GM19238 (cell line): ENCODE results near the gene KRTAP12-1.

Source experiments
- DNase-seq: peaks from one replicate; pipeline ENCODE4 v3.0.0; 2011; ENCODE audit warnings: low spot score; ENCODE audit not compliant: insufficient read length

KRTAP12-1 gene

GRCh38 chr21:44711327-44712202, 29.6 kb upstream of the KRTAP12-1 start, which contains the start of gene TSPEAR:
Gene TSPEAR, minus strand, starts transcription at chr21:44711572. Its CDS starts 58 bp downstream, at chr21:44711514.
- no peak for DNase-seq

- DNase-seq, result no peak
Measured at GRCh38 chr21:44710756-44711326, 28.9 kb upstream of the KRTAP12-1 start.

- no peak for DNase-seq
Measured at GRCh38 chr21:44710294-44710665, 28.3 kb upstream of the KRTAP12-1 start.

- DNase-seq, result no peak
Measured at GRCh38 chr21:44709426-44710293, 27.7 kb upstream of the KRTAP12-1 start.

DNA sequence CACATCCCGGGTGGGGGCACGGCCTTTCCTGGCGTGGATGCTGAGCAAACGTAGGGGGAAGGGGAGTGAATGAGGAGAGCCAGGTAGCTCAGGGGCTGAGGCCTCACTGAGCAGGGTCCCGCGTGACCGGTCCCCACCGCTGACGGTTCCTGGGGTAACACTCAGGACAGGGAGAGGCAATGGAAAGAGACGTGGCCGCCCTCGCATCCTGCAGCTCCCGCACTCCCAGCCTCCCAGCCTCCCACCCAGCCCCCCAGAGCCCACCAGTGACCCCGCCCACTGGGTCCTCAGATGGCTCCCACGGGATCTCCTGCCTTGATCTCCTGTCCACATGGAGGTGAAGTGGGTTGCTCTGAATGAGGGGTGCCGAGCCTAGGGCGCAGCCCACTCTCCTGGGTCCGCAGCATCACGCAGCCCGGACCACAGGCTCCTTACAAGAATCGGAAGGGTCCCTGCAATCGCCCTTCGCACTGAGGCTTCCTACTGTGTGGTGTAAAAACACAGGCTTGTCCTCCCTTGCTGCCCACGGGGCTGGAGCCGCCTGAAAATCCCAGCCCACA, 27.0 kb upstream of the KRTAP12-1 start:
- DNase-seq, result no peak

DNA sequence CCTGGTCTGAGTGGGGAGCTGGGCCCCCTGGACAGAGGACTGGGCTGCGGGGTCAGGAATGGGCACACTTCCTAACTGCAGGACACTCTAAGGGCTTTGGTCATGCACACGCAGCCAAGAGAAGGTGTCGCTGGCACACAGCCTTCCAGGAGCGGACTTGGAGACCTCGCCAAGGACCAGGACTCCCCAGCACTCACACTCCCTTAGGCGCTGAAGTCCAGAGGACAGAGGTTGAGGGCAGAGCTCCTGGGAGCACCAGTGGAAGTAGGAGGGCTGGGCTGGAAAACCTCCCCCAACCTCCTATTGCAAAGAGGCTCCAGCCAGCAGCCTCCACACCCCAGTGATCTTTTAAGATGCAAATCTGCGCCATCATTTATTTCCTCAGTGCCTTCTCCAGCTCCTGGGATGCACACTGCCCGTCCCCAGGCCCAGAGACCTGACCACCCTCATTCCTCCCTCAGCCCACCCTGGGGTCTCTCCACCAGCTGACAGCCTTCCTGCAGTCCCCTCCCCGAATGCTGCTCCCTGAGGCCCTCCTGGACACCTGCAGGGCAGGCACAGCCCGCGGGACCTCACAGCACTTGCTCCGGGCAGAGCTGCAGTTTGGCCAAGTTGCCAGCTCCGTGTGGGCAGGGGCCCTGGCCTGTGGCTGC, 26.4 kb upstream of the KRTAP12-1 start:
- no peak for DNase-seq

GRCh38 chr21:44706706-44707581, 25.0 kb upstream of the KRTAP12-1 start:
- no peak for DNase-seq

GRCh38 chr21:44706026-44706705, 24.2 kb upstream of the KRTAP12-1 start:
- DNase-seq, result no peak

DNA sequence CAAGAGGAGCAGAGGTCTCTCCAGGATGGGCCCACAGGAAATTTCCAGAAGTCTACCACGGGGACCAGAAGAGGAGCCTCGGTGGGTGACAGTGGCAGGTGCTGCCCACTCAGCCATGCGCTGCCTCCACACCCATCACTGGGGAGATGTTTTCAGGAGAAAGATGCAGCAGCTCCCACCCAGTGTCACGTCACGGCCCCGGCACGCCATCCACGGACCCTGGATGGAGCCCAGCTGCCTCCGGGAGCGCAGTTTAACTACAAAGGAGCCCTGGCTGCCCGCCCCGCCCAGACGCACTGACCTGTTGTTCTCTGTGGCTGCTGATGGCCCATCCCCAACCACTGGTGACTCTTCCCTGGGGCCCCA, 22.7 kb upstream of the KRTAP12-1 start:
- DNase-seq, result no peak

GRCh38 chr21:44703731-44704635, 22.0 kb upstream of the KRTAP12-1 start:
- no peak for DNase-seq

DNA sequence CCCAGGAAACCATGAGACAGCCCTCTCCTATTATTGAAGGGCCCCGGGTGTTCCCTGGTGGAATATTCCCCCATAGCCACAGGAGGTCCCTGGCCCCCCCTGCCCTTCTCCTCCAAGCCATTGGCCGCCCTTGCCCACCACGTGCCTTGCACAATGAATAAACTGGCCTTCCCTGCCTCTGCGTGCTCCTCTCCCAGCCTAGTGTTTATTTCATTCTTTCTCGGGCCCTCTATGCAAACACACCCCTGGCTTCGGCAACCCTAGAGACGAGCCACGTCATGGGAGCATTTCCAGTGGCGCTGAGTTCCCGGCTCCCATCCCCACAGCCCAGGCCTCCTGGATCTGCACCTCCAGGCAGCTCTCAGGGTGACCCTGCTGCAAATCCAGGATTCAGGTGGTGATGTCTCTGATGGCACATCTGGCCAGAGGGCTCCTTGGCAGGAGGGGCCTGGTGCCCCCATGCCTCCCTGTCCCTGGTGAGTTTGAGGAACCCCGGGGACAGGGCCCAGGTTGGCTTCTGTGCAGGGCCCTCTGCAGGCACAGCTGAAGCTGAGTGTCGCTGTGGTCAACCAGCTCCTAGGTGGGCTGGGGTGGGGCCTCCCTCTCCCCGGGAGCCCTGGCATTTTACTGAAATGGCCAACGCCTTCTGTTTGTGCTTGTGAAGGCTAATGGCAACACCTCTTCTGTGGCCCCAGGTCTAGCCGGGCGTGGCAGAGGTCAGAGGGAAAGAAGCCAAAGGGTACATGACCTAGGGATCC, 21.2 kb upstream of the KRTAP12-1 start:
- DNase-seq, result no peak

- DNase-seq, result no peak
Measured at GRCh38 chr21:44702111-44702972, 20.4 kb upstream of the KRTAP12-1 start.

GRCh38 chr21:44701541-44701940, 19.6 kb upstream of the KRTAP12-1 start:
- no peak for DNase-seq

DNA sequence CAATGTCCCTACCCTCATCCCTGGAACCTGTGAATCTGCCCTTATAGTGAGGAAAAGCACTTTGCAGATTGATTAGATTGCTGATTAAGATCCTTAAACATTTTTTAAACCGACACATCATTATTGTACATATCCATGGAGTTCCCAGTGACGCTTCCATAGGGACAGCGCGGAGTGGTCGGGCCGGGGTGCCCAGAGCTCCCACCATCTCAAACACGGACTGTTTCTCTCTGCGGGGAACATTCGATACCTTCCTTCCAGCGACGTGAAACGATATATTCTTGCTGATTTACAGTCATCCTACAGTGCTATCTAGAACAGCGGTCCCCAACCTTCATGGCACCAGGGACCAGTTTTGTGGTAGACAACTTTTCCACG, 19.0 kb upstream of the KRTAP12-1 start:
- DNase-seq, result no peak

DNA sequence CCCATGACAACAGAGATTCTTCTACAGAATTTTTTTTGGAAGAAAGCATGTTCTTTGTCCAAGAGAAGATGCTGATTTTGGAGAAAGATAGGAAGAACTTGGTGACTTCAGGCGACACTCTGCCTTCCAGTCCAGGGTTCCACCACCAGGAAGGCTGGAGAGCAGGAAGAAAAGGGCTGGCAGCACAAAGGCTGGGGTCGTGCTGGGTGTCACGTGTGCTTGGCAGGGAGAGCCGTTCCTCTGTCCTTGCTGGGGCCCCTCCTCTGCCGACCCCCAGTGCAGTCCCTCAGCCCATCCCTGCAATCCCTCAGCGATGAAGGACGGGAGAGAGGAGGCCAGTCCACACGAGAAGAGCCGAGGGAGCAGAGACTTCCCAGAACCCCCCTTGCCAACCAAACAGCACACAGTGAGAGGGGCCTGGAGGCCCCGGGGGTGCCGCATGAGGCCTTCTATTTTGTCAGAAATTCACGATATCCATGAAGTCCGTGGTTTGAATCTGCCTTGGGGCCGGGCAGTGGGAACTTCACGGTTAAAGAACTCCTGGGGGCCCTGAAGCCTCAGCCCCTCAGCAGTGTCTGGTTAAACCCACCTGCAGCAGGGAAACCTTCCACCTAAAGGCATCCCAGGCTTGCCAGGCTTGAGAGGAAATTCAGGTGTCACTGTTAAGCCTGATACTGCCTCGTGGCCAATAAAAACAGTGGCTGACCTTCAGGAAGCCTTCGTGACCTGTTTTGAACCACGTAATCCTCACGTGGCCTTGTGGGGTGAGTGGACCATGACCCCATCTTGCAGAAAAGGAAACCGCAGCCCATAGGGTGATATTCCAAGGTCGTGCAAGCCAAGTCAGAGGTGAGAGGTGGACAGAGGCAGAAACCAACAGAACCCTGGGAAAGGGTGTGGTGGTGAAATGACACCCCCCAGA, 18.4 kb upstream of the KRTAP12-1 start:
- DNase-seq, result no peak

DNA sequence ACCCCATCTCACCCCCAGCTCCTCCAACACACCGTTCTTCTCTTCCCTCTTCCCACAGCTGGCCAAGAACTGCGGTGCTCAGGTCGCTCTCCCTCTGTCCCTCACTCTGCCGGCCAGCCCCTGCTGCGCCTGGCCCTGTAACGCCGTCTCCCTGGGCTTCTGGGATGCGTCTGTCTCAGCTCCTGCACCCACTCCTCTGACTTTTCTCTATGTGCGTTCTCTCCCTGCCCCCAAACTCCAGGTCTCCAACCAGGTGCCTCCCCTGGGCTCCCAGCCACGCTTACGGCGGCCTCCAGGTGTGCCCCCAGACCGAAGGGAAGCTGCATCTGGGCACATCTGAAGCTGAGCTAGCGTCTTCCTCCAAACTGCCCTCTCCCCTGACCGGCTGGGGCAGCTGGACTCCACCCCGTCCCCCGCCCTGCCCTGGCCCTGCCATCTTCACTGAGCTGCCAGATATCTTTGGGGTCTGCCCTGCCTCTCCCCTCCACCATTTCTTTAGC, 17.6 kb upstream of the KRTAP12-1 start:
- no peak for DNase-seq
